HFF-Myc (cell line): ENCODE measurements around the gene PDLIM7.

ENCODE experiments used
- DNase-seq: peaks from one replicate; pipeline ENCODE4 v3.0.0-alpha.2; 2011; ENCODE audit warnings: low read depth; ENCODE audit errors: extremely low read depth
- H3K4me3 ChIP-seq: replicated peaks from 2 replicates; pipeline ENCODE4 v1.5.1; 2011; ENCODE audit warnings: low read depth, mild to moderate bottlenecking, control low read depth, low read length
- TF ChIP-seq, protein P1 (sequence below): IDR thresholded peaks from 2 replicates; pipeline ENCODE4 v1.5.1; 2012; ENCODE audit warnings: mild to moderate bottlenecking, low read depth, low read length, control low read depth; ENCODE audit errors: missing control alignments

The PDLIM7 gene

DNA sequence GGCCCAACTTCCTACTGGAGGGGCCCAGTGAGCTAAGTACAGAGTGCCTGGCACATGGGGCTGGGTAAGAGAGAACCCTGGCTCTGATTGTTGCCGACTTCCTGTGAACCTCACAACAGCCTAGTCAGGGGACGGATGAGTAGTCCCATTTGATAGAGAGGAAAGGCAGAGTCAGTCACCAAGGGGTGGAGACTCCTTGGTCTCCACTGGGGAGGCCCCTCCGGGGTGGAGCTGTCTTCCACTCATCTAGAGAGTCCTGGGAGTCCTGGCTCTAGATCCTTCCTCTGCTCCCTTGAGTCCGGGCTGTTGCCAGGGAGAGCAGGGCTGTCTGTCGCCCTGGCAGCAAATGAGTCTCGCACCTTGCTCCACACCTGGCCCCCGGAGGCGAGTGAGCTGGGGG, 63.0 kb downstream of the PDLIM7 start:
- DNase-seq, result no peak
- TF ChIP-seq, protein P1, sequence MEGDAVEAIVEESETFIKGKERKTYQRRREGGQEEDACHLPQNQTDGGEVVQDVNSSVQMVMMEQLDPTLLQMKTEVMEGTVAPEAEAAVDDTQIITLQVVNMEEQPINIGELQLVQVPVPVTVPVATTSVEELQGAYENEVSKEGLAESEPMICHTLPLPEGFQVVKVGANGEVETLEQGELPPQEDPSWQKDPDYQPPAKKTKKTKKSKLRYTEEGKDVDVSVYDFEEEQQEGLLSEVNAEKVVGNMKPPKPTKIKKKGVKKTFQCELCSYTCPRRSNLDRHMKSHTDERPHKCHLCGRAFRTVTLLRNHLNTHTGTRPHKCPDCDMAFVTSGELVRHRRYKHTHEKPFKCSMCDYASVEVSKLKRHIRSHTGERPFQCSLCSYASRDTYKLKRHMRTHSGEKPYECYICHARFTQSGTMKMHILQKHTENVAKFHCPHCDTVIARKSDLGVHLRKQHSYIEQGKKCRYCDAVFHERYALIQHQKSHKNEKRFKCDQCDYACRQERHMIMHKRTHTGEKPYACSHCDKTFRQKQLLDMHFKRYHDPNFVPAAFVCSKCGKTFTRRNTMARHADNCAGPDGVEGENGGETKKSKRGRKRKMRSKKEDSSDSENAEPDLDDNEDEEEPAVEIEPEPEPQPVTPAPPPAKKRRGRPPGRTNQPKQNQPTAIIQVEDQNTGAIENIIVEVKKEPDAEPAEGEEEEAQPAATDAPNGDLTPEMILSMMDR, result no peak
- H3K4me3 ChIP-seq, result no peak overlapping the region

GRCh38 chr5:177433658-177434217, 63.7 kb downstream of the PDLIM7 start:
- TF ChIP-seq, protein P1, result no peak
- DNase-seq, result no peak
- H3K4me3 ChIP-seq, result no peak overlapping the region
